ENCODE data around the gene RCN2. TPM values are rescaled to one million over a fixed set of nuclear protein-coding genes. Genes with fewer than 3 reads are reported as not detected.

Gene RCN2
- total and polyA plus RNA-seq, 2 of the 8 experiments (the other 6 are each of a cell fraction or from before 2014, with no cell fraction given), result 65.6 to 137 TPM

DNA sequence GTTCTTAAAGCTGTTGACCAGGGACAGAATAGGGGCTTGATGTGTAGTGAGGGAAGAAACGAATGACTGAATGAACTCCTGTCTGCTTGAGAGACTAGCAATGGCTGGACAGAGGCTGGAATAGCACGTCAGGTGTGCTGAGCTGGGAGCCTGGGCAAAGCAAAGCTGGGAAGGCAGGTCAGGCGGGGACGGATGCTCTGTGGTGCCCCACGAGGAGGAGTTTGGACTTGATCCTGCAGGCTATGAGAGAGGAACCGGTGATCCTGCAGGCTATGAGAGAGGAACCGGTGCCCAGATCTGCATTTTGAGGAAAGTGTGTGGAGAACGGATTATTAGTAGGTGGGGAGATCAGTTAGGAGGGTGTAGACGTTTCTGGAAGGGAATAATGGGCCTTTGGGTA, 32.0 kb downstream of the RCN2 start:
- H3K23ac ChIP-seq (ENCODE audit: insufficient read length), result no peak overlapping the region
- no peak overlapping the region for H2BK20ac ChIP-seq (ENCODE audit: low read length)
- H3K27me3 ChIP-seq (replicated peaks in 1 of 4; ENCODE audit: control insufficient read depth in 3 of 4, extremely low read depth in 1 of 4, insufficient read depth in 3 of 4, low read length in 3 of 4), result peaks cover 0 to 1% (median 0%) of the 10 kb centered on the region in 4 experiments; a peak in 1 of 7 replicates
- CTCF ChIA-PET (ENCODE audit: partially characterized antibody), result interaction anchor here (0.6 to 4.7 kb wide), 7 partner anchors 10 to 143 kb away, joined by 3 to 35 read pairs (median 4); no protein-coding TSS in a partner anchor
- H3K23me2 ChIP-seq (ENCODE audit: low read depth, low read length), result no peaks in the 10 kb centered on the region
- H3K56ac ChIP-seq (replicated peaks; ENCODE audit: insufficient read length, low read depth, low read length), result no peak overlapping the region
- H2AK5ac ChIP-seq (ENCODE audit: low read depth, low read length), result no peak overlapping the region
- H4K8ac ChIP-seq (ENCODE audit: extremely low read depth, insufficient read depth, low read length), result no peak overlapping the region; the same call in 1 of the 2 replicates
- no peak overlapping the region for H3K18ac ChIP-seq (ENCODE audit: extremely low read depth, low read length)
- 0 out of 7 replicates have a peak, but pooled peaks cover 0 to 2% (median 0%) of the 10 kb centered on the region in 4 experiments for H3K4me1 ChIP-seq (replicated peaks in 1 of 4; ENCODE audit: control insufficient read depth in 3 of 4, insufficient read depth in 4 of 4, low read length in 3 of 4)
- FAIRE-seq (no peak), DNase-seq (ENCODE audit: low read depth in 1 of 2, low spot score in 2 of 2) (no peak)
- H2BK120ac ChIP-seq (replicated peaks; ENCODE audit: low read depth, low read length), result no peak overlapping the region
- no peak overlapping the region for H4K5ac ChIP-seq (ENCODE audit: insufficient read length, low read depth, low read length)
- peak overlapping the region; percentile 85; the same call in 1 of the 2 replicates for H2AFZ ChIP-seq (ENCODE audit: low read length)
- no peaks in the 10 kb centered on the region for H3K9me3 ChIP-seq (ENCODE audit: insufficient read depth in 2 of 2, low read depth in 1 of 2, low read length in 1 of 2)
- no peak overlapping the region for H2BK15ac ChIP-seq (ENCODE audit: low read length)
- no peak overlapping the region for H2BK5ac ChIP-seq (ENCODE audit: low read depth, low read length)
- no peak overlapping the region for H3K4me3 ChIP-seq (ENCODE audit: extremely low read depth in 1 of 4, insufficient read depth in 2 of 4, low read depth in 3 of 4, low read length in 4 of 4)
- no peak overlapping the region for H4K91ac ChIP-seq (replicated peaks; ENCODE audit: insufficient read length, low read length)
- H3K14ac ChIP-seq (ENCODE audit: insufficient read length), result no peak overlapping the region
- POLR2A ChIA-PET (ENCODE audit: partially characterized antibody), result interaction anchor here (0.8 to 1.2 kb wide), 3 partner anchors 9 to 18 kb away, joined by 3 read pairs; no protein-coding TSS in a partner anchor
- 70% methylated on average over 9 of the region's 9 CpGs; no CpG with 5 or more reads in 1 of the 2 experiments for WGBS, 2 experiments (ENCODE audit: extremely low coverage in 1 of 2, insufficient coverage in 1 of 2, insufficient read length in 1 of 2, insufficient replicate concordance in 2 of 2, low coverage in 1 of 2, low lambda C conversion rate in 2 of 2, missing lambda C conversion rate in 1 of 2)
- no peak overlapping the region for H3K4me2 ChIP-seq (ENCODE audit: insufficient read depth in 1 of 2, low read depth in 2 of 2, low read length in 2 of 2)
- TF ChIP-seq CBX5 (IDR thresholded peaks at IDR 0.05; ENCODE audit: low read depth, low read length) (no peak), CTCF (IDR thresholded peaks at IDR 0.05; ENCODE audit: control extremely low read depth in 1 of 3, insufficient read depth in 1 of 3, low read depth in 1 of 3, low read length in 3 of 3) (peak in 1 of 3 experiments; percentile 33; a peak in 2 of 4 replicates), SP1 (IDR thresholded peaks at IDR 0.05; ENCODE audit: low read depth, low read length) (no peak), SIRT6 (IDR thresholded peaks at IDR 0.05; ENCODE audit: low read length) (no peak), BACH1 (IDR thresholded peaks at IDR 0.05; ENCODE audit: low read length) (no peak), EGR1 (IDR thresholded peaks at IDR 0.05; ENCODE audit: borderline replicate concordance, low read depth, low read length) (no peak), ATF2 (IDR thresholded peaks at IDR 0.05; ENCODE audit: low read length) (no peak), SP2 (IDR thresholded peaks at IDR 0.05; ENCODE audit: low read length) (no peak)
- TF ChIP-seq, protein P1, sequence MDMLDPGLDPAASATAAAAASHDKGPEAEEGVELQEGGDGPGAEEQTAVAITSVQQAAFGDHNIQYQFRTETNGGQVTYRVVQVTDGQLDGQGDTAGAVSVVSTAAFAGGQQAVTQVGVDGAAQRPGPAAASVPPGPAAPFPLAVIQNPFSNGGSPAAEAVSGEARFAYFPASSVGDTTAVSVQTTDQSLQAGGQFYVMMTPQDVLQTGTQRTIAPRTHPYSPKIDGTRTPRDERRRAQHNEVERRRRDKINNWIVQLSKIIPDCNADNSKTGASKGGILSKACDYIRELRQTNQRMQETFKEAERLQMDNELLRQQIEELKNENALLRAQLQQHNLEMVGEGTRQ (IDR thresholded peaks at IDR 0.05; ENCODE audit: low read length), result no peak
- no peaks in the 10 kb centered on the region for H3K79me2 ChIP-seq (ENCODE audit: control insufficient read depth in 1 of 2, insufficient read depth in 2 of 2, low read length in 2 of 2)
- no peaks in the 10 kb centered on the region for H3K79me1 ChIP-seq (ENCODE audit: low read depth, low read length)
- no peaks in the 10 kb centered on the region for H4K20me1 ChIP-seq (replicated peaks in 1 of 2; ENCODE audit: control insufficient read depth in 1 of 2, insufficient read depth in 2 of 2, low read length in 2 of 2)
- H2BK12ac ChIP-seq (ENCODE audit: low read depth, low read length), result no peak overlapping the region
- H3K27ac ChIP-seq (ENCODE audit: low read depth, low read length), result no peak overlapping the region
- H3K36me3 ChIP-seq (ENCODE audit: control insufficient read depth in 2 of 4, insufficient read depth in 4 of 4, low read length in 3 of 4), result no peaks in the 10 kb centered on the region
- no peak overlapping the region for H3K9ac ChIP-seq (replicated peaks in 1 of 4; ENCODE audit: extremely low read depth in 1 of 4, low read depth in 3 of 4, low read length in 3 of 4)
- H3K4ac ChIP-seq (replicated peaks; ENCODE audit: insufficient read length, low read depth, low read length), result no peak overlapping the region

Measured in H1 (cell line).